ENCODE data around the gene GNAS.

Gene GNAS

GRCh38 chr20:58896820-58897219 is 44.3 kb downstream of the GNAS start:
- no peak for DNase-seq

- peak in 1 of 51 donors; percentile 6 for DNase-seq
Measured at GRCh38 chr20:58897488-58897887, 45.0 kb downstream of the GNAS start.

- no peak for DNase-seq
Measured at GRCh38 chr20:58898629-58899408, 46.3 kb downstream of the GNAS start.

- no peak for DNase-seq
Measured at GRCh38 chr20:58899512-58899911, 47.0 kb downstream of the GNAS start.

GRCh38 chr20:58900397-58900796 is 47.9 kb downstream of the GNAS start:
- DNase-seq = no peak

- no peak for DNase-seq
Measured at GRCh38 chr20:58901488-58902402, 49.2 kb downstream of the GNAS start.

- no peak for DNase-seq
Measured at GRCh38 chr20:58903614-58904013, 51.1 kb downstream of the GNAS start.

GRCh38 chr20:58905236-58905635 is 52.7 kb downstream of the GNAS start:
- no peak for DNase-seq

GRCh38 chr20:58906111-58906510 is 53.6 kb downstream of the GNAS start:
- DNase-seq = no peak

GRCh38 chr20:58906894-58907293 is 54.4 kb downstream of the GNAS start:
- no peak for DNase-seq

- DNase-seq = peak in 43 of 51 donors; percentile 7 to 84 (median 57)
Measured at GRCh38 chr20:58907320-58908137, 55.0 kb downstream of the GNAS start.

GRCh38 chr20:58908221-58908620 is 55.7 kb downstream of the GNAS start:
- DNase-seq = no peak

- no peak for DNase-seq
Measured at GRCh38 chr20:58908941-58909340, 56.4 kb downstream of the GNAS start.

- DNase-seq = no peak
Measured at GRCh38 chr20:58909585-58909984, 57.1 kb downstream of the GNAS start.

GRCh38 chr20:58910473-58910872 is 58.0 kb downstream of the GNAS start:
- DNase-seq = no peak

GRCh38 chr20:58911309-58911708 is 58.8 kb downstream of the GNAS start:
- no peak for DNase-seq

- DNase-seq = no peak
Measured at GRCh38 chr20:58911970-58912369, 59.5 kb downstream of the GNAS start.

GRCh38 chr20:58913079-58913478 is 60.6 kb downstream of the GNAS start:
- DNase-seq = no peak

GRCh38 chr20:58918621-58919020 is 66.1 kb downstream of the GNAS start:
- no peak for DNase-seq

GRCh38 chr20:58921564-58921963 is 69.0 kb downstream of the GNAS start:
- DNase-seq = no peak

GRCh38 chr20:58922036-58922435 is 69.5 kb downstream of the GNAS start:
- DNase-seq = no peak
